Fibroblast of lung (primary cell): Measurements from ENCODE around the gene SORL1. TPM values are rescaled to one million over a fixed set of nuclear protein-coding genes. Genes with fewer than 3 reads are reported as not detected.
"Not testable (repeated sequence)": the region's sequence is repeated elsewhere in the genome, so short reads cannot be mapped to it uniquely, and the experiment has no call there.

Experiments used
- DNase-seq, 2 donors: peaks; one replicate each; pipeline versions ENCODE4 v3.0.0 to v3.0.0-alpha.2; 2010; ENCODE audit warnings: low read depth in 2 of 2
- H2AFZ ChIP-seq: 2 replicates; pipeline ENCODE4 v1.5.1; 2012; ENCODE audit warnings: low read length, control low read depth, inconsistent platforms
- H3K27ac ChIP-seq: 2 replicates; pipeline ENCODE4 v1.5.1; 2011; ENCODE audit warnings: low read length, control low read depth; ENCODE audit not compliant: insufficient read depth
- H3K27me3 ChIP-seq: 2 replicates; pipeline ENCODE4 v1.5.1; 2011; ENCODE audit warnings: mild to moderate bottlenecking, low read length; ENCODE audit not compliant: control insufficient read depth, insufficient read depth
- H3K36me3 ChIP-seq: 2 replicates; pipeline ENCODE4 v1.5.1; 2011; ENCODE audit warnings: low read length; ENCODE audit not compliant: control insufficient read depth, insufficient read depth
- H3K4me1 ChIP-seq: 2 replicates; pipeline ENCODE4 v1.5.1; 2011; ENCODE audit warnings: low read length; ENCODE audit not compliant: control insufficient read depth, insufficient read depth; ENCODE audit errors: extremely low read depth
- H3K4me2 ChIP-seq: 2 replicates; pipeline ENCODE4 v1.5.1; 2011; ENCODE audit warnings: low read length, control low read depth; ENCODE audit not compliant: insufficient read depth; ENCODE audit errors: extremely low read depth
- H3K4me3 ChIP-seq, 4 experiments: fragments of 200-600 bp in 1 of 4; sonication (generic) in 1 of 4; replicated peaks in 1 of 4; 2 replicates each; pipeline ENCODE4 v1.5.1; 2011 to 2016; ENCODE audit warnings: low read length in 4 of 4, low read depth in 3 of 4, mild to moderate bottlenecking in 3 of 4, control low read depth in 2 of 4, inconsistent platforms in 1 of 4, mixed read lengths in 1 of 4; ENCODE audit not compliant: insufficient read depth in 1 of 4; ENCODE audit errors: control extremely low read depth in 1 of 4
- H3K79me2 ChIP-seq: 2 replicates; pipeline ENCODE4 v1.5.1; 2012; ENCODE audit warnings: mild to moderate bottlenecking, low read length, inconsistent platforms; ENCODE audit not compliant: control insufficient read depth, insufficient read depth
- H3K9ac ChIP-seq: 2 replicates; pipeline ENCODE4 v1.5.1; 2011; ENCODE audit warnings: mild to moderate bottlenecking, low read length, control low read depth; ENCODE audit not compliant: insufficient read depth
- H3K9me3 ChIP-seq: 2 replicates; pipeline ENCODE4 v1.5.1; 2012; ENCODE audit warnings: low read depth, low read length; ENCODE audit not compliant: control insufficient read depth, insufficient read depth
- H4K20me1 ChIP-seq: 2 replicates; pipeline ENCODE4 v1.5.1; 2011; ENCODE audit warnings: low read length; ENCODE audit not compliant: control insufficient read depth, insufficient read depth; ENCODE audit errors: extremely low read depth
- EZH2 ChIP-seq: IDR thresholded peaks from 2 replicates; pipeline ENCODE4 v1.5.1; 2012; ENCODE audit warnings: low read length, control low read depth, mild to moderate bottlenecking; ENCODE audit errors: missing control alignments
- polyA plus RNA-seq, 2 donors: library from polyadenylated mRNA; depleted of rRNA in 1 of 2; stranded (reverse) in 1 of 2; unstranded in 1 of 2; fragments of >200 nt; gene quantifications; 2 replicates each; pipeline ENCODE4 v1.2.1, GENCODE V29; 2011 to 2012; ENCODE audit warnings: missing spikeins in 1 of 2
- total RNA-seq: library from RNA; depleted of rRNA; stranded (reverse); fragments of >200 nt; gene quantifications from 2 replicates; pipeline ENCODE4 v1.2.1, GENCODE V29; 2014
- TF ChIP-seq, protein P1 (sequence below), 2 donors: IDR thresholded peaks in 1 of 2; conservative IDR thresholded peaks in 1 of 2; 1 replicate in 1 of 2; 2 replicates in 1 of 2; pipeline ENCODE4 v1.5.1; 2011 to 2012; ENCODE audit warnings: low read length in 2 of 2, control low read depth in 1 of 2, inconsistent platforms in 1 of 2, low read depth in 1 of 2, mild to moderate bottlenecking in 1 of 2

The SORL1 gene
- total and polyA plus RNA-seq, 2 donors (not counting 1 experiment from before 2014, with no cell fraction given) = 0.58 to 10.9 TPM

DNA sequence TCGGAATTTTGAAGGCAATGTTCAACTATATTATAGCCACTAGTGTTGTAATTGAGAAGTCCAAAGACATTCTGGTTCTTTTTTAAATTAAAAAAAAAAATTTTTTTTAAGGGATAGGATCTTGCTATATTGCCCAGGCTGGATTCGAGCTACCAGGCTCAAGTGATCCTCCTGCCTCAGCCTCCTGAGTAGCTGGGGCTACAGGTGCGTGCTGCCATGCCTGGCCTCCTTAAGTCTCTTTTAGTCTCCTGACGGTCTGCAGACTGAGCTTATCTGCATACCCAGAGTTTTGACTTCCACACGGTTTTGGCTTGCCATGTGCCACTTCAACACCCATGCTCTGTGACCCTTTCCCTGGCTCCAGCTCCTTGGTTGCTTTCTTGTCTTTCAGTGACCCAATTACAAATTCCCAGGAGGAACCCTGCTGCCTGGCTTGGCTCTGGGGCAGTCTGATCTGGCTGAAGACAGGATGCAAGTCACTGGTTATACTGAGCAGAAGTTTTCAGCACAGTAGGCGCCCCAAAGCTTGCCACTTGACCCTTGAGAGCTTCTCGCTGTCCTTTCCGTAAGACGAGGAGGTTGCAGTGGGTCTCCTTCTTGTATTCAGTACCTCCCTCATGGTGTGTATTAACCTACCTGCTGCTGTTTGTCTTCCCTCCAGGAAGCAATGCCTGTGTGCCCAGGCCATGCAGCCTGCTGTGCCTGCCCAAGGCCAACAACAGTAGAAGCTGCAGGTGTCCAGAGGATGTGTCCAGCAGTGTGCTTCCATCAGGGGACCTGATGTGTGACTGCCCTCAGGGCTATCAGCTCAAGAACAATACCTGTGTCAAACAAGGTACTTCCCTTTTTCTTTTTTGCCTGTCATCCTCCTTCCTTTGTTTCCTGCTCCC is 114.4 kb downstream of the SORL1 start:
- no peak overlapping the region for H2AFZ ChIP-seq
- no peaks in the 10 kb centered on the region for H3K4me1 ChIP-seq
- no peaks in the 10 kb centered on the region for H3K79me2 ChIP-seq
- H3K27me3 ChIP-seq = no peaks in the 10 kb centered on the region
- no peak overlapping the region for H3K4me2 ChIP-seq
- no peak overlapping the region for H3K9ac ChIP-seq
- TF ChIP-seq, protein P1, sequence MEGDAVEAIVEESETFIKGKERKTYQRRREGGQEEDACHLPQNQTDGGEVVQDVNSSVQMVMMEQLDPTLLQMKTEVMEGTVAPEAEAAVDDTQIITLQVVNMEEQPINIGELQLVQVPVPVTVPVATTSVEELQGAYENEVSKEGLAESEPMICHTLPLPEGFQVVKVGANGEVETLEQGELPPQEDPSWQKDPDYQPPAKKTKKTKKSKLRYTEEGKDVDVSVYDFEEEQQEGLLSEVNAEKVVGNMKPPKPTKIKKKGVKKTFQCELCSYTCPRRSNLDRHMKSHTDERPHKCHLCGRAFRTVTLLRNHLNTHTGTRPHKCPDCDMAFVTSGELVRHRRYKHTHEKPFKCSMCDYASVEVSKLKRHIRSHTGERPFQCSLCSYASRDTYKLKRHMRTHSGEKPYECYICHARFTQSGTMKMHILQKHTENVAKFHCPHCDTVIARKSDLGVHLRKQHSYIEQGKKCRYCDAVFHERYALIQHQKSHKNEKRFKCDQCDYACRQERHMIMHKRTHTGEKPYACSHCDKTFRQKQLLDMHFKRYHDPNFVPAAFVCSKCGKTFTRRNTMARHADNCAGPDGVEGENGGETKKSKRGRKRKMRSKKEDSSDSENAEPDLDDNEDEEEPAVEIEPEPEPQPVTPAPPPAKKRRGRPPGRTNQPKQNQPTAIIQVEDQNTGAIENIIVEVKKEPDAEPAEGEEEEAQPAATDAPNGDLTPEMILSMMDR (conservative IDR thresholded peaks at IDR 0.05 in 1 of 2, IDR thresholded peaks at IDR 0.05 in 1 of 2; ENCODE audit: low read depth in 1 of 2, low read length in 2 of 2) = no peak
- TF ChIP-seq EZH2 = no peak
- no peaks in the 10 kb centered on the region for H3K9me3 ChIP-seq
- no peak overlapping the region for H3K27ac ChIP-seq
- H3K4me3 ChIP-seq = no peak overlapping the region
- H3K36me3 ChIP-seq = no peaks in the 10 kb centered on the region
- no peak for DNase-seq
- no peaks in the 10 kb centered on the region for H4K20me1 ChIP-seq

DNA sequence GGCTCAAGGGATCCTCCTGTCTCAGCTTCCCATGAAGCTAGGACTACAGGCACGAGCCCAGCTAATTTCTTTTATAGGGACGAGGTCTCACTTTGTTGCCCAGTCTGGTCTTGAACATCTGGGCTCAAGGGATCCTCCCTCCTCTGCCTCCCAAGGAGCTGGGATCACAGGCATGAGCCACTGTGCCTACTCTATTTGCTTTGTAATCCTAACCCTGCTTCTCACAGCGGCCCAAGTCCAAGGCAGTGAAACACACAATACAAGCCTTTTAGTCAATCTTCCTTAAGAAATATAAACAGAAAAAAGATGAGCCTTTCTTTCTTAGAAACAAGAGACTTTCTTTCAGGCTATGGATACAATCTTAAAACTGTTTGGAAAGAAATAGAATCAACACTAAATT is 115.9 kb downstream of the SORL1 start:
- H3K9me3 ChIP-seq = no peaks in the 10 kb centered on the region
- H3K27me3 ChIP-seq = no peaks in the 10 kb centered on the region
- no peaks in the 10 kb centered on the region for H3K79me2 ChIP-seq
- H3K4me2 ChIP-seq = no peak overlapping the region
- no peaks in the 10 kb centered on the region for H4K20me1 ChIP-seq
- no peak for DNase-seq
- no peak overlapping the region for H3K4me3 ChIP-seq
- TF ChIP-seq, protein P1 (conservative IDR thresholded peaks at IDR 0.05 in 1 of 2, IDR thresholded peaks at IDR 0.05 in 1 of 2; ENCODE audit: low read depth in 1 of 2, low read length in 2 of 2) = no peak
- TF ChIP-seq EZH2 = no peak
- no peak overlapping the region for H3K9ac ChIP-seq
- H3K4me1 ChIP-seq = no peaks in the 10 kb centered on the region
- no peaks in the 10 kb centered on the region for H3K36me3 ChIP-seq
- H3K27ac ChIP-seq = no peak overlapping the region
- H2AFZ ChIP-seq = no peak overlapping the region

DNA sequence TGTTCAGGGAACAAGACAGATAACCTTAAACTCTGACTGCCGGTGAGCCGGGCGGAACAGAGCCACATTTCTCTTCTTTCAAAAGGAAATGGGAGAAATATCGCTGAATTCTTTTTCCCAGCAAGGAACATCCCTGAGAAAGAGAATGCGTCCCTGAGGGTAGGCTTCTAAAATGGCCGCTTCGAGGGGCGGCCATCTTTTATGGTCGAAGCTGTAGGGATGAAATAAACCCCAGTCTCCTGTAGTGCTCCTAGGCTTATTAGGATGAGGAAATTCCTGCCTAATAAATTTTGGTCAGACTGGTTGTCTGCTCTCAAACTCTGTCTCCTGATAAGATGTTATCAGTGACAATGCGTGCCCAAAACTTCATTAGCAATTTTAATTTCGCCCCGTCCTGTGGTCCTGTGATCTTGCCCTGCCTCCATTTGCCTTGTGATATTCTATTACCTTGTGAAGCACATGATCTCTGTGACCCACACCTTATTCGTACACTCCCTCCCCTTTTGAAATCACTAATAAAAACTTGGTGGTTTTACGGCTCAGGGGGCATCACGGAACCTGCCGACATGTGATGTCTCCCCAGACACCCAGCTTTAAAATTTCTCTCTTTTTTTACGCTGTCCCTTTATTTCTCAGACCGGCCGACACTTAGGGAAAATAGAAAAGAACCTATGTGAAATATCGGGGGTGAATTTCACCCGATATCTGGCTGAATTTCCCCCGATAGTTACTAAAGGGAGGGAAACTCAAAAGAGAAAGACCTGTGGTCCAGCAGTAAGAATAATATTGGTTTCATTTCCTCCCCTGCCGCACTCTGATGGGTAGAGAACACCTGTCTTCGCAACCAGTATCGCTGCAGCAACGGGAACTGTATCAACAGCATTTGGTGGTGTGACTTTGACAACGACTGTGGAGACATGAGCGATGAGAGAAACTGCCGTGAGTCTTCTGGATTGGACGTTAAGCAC is 117.5 kb downstream of the SORL1 start:
- not testable (repeated sequence) for H3K9me3 ChIP-seq, H3K4me2 ChIP-seq, DNase-seq, H3K27me3 ChIP-seq, H2AFZ ChIP-seq, H3K36me3 ChIP-seq, H4K20me1 ChIP-seq, H3K9ac ChIP-seq, H3K27ac ChIP-seq, H3K79me2 ChIP-seq, H3K4me1 ChIP-seq, H3K4me3 ChIP-seq
